ENCODE results near the gene SVOP.

- TF ChIP-seq CTCF (IDR thresholded peaks at IDR 0.05; ENCODE audit: borderline replicate concordance, extremely low read depth, low read length, poor library complexity, severe bottlenecking) (no peak), EZH2 (IDR thresholded peaks at IDR 0.05; ENCODE audit: borderline replicate concordance, low read depth, low read length, severe bottlenecking) (no peak)
Measured at GRCh38 chr12:108918960-108919642, 101.8 kb downstream of the SVOP start.

Data from DND-41 (cell line).